ENCODE measurements around the gene DOHH.
A peak's percentile ranks its signal among the peaks of the same experiment; 100 is the strongest.
"Not testable (repeated sequence)": the region's sequence is repeated elsewhere in the genome, so short reads cannot be mapped to it uniquely, and the experiment has no call there.

Gene DOHH

GRCh38 chr19:3519126-3519525, 18.7 kb upstream of the DOHH start:
- DNase-seq (ENCODE audit: low spot score), result no peak

GRCh38 chr19:3518659-3519058, 18.2 kb upstream of the DOHH start:
- no peak for DNase-seq (ENCODE audit: low spot score)

GRCh38 chr19:3518255-3518654, 17.8 kb upstream of the DOHH start:
- no peak for DNase-seq (ENCODE audit: low spot score)

GRCh38 chr19:3517638-3518037, 17.2 kb upstream of the DOHH start:
- DNase-seq (ENCODE audit: low spot score), result no peak

GRCh38 chr19:3516675-3517207, 16.3 kb upstream of the DOHH start:
- peak; percentile 53 for DNase-seq (ENCODE audit: low spot score)

GRCh38 chr19:3515891-3516422, 15.5 kb upstream of the DOHH start:
- DNase-seq (ENCODE audit: low spot score), result no peak

GRCh38 chr19:3514930-3515329, 14.5 kb upstream of the DOHH start:
- no peak for DNase-seq (ENCODE audit: low spot score)

GRCh38 chr19:3513229-3514140, 13.0 kb upstream of the DOHH start:
- no peak for DNase-seq (ENCODE audit: low spot score)

GRCh38 chr19:3512562-3513228, 12.2 kb upstream of the DOHH start:
- no peak for DNase-seq (ENCODE audit: low spot score)

GRCh38 chr19:3511506-3512251, 11.2 kb upstream of the DOHH start:
- DNase-seq (ENCODE audit: low spot score), result no peak

GRCh38 chr19:3510727-3511126, 10.3 kb upstream of the DOHH start:
- no peak for DNase-seq (ENCODE audit: low spot score)

GRCh38 chr19:3509566-3509989, 9.1 kb upstream of the DOHH start:
- no peak for DNase-seq (ENCODE audit: low spot score)

GRCh38 chr19:3508771-3509535, 8.5 kb upstream of the DOHH start:
- no peak for DNase-seq (ENCODE audit: low spot score)

GRCh38 chr19:3508121-3508661, 7.7 kb upstream of the DOHH start:
- DNase-seq (ENCODE audit: low spot score), result not testable (repeated sequence)

- DNase-seq (ENCODE audit: low spot score), result no peak
Observed at GRCh38 chr19:3507371-3508120, 7.1 kb upstream of the DOHH start.

GRCh38 chr19:3506384-3507340, 6.2 kb upstream of the DOHH start:
- DNase-seq (ENCODE audit: low spot score), result no peak

- peak; percentile 99 for DNase-seq (ENCODE audit: low spot score)
Observed at GRCh38 chr19:3505598-3506383, 5.3 kb upstream of the DOHH start, which contains the start of gene FZR1. TSS of gene FZR1 (plus strand) at chr19:3506311. CDS start at chr19:3522990, 16,679 bp downstream.

- DNase-seq (ENCODE audit: low spot score), result peak; percentile 37
Observed at GRCh38 chr19:3504735-3505134, 4.3 kb upstream of the DOHH start.
